ES-I3 (cell line): ENCODE measurements around the gene FAM3A.

Source experiments
- H3K36me3 ChIP-seq: 2 replicates; pipeline ENCODE4 v1.6.1; 2013; ENCODE audit warnings: mild to moderate bottlenecking, low read length, control low read depth, moderate library complexity; ENCODE audit not compliant: insufficient read depth
- H3K4me1 ChIP-seq: 2 replicates; pipeline ENCODE4 v1.6.1; 2013; ENCODE audit warnings: mild to moderate bottlenecking, control low read depth, low read length; ENCODE audit not compliant: insufficient read depth
- H3K9ac ChIP-seq: 2 replicates; pipeline ENCODE4 v1.6.1; 2013; ENCODE audit warnings: low read depth, mild to moderate bottlenecking, low read length, moderate library complexity
- H3K9me3 ChIP-seq: 2 replicates; pipeline ENCODE4 v1.6.1; 2013; ENCODE audit warnings: mild to moderate bottlenecking, low read length, moderate library complexity; ENCODE audit not compliant: control insufficient read depth, insufficient read depth

The FAM3A gene

DNA sequence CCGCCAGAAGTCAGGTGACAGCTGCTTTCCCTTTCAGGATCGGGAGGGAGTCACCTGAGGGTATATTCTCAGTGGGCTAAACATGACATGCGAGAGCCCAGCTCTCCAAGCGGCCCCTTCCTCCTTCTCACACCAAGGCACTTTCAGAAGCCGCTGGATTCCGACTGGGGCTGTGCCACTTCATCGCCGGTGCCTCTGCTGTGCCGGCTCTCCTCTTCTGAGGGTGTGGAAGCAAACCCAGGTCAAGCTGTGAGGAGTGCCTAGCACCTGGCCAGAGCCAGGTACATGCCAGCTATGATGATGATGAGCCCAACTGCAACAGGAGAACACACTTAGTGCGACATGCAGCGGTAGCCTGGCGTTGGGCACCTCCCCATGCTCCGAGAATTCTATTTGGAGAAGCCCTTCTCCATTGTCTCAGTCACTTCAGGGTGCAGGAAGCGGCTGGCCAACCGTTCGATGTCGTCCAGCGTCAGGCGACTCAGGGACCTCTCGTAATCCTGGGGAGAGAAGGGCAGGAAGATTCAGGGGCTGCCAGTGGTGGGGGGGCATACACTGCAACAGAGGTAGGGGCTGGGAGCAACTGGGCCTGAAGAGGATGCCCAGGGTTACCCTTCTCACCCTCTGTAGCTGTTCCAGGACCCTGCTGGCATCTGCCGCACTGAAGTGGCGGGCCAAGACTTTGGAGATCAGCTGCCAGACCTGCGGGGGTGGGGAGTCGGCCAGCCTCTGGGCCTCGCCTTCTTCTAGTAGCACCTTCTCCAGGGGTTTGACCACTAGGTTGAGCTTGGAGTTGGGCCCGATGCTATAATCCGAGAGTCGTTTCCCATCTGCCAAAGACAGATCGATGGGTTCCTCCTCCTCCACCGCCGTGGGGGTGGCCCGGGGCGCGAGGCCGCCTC lies 30.6 kb downstream of the FAM3A start:
- Histone ChIP-seq H3K9me3 (no peaks in the 10 kb centered on the region), H3K9ac (peak overlapping the region; percentile 56), H3K4me1 (no peaks in the 10 kb centered on the region; the same call in 1 of the 2 replicates), H3K36me3 (no peaks in the 10 kb centered on the region; the same call in 1 of the 2 replicates)

DNA sequence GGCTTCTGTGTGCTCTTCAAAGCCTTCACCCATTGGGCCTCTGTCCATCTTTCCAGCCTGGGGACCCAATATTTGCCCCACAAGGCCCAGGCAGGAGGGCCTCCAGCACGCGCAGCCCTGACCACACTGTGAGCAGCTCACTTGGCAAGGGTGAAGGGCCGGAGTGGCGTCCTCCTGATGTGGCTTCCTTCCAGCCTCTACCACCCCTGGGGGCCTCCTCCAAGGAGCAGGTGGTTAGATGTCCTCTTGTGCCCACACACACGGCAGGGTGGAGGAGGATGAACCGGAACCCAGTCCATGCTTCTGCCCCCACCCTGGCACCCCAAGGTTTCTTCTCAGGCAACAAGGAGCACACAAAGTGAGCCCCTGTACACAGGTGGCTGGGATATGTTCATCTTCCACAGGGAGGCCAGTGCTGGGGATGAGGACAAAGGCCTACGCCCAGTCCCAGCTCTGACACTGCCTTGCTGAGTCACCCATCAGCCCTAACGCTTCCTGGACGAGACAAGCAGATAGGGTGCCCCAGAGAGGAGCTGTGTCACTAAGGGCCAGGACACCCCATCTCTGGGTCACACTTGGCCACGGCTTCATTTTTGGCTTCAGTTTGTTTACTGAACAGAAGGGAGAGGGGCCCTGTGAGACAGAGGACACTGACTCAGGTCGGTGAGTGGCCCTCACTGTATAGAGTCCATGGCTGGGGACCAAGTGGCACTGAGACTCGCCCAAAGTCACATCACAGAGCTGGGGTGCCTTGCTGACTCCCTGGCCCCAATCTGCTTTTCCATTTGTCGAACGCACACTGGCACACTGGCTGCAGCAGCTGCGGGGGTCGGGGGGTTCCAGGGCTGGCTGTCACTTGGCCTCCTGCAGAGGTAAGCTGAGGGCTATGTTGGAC lies 31.5 kb downstream of the FAM3A start:
- no peak overlapping the region for H3K9ac ChIP-seq
- H3K36me3 ChIP-seq, result no peaks in the 10 kb centered on the region; the same call in 1 of the 2 replicates
- H3K9me3 ChIP-seq, result no peaks in the 10 kb centered on the region
- H3K4me1 ChIP-seq, result no peaks in the 10 kb centered on the region; the same call in 1 of the 2 replicates

DNA sequence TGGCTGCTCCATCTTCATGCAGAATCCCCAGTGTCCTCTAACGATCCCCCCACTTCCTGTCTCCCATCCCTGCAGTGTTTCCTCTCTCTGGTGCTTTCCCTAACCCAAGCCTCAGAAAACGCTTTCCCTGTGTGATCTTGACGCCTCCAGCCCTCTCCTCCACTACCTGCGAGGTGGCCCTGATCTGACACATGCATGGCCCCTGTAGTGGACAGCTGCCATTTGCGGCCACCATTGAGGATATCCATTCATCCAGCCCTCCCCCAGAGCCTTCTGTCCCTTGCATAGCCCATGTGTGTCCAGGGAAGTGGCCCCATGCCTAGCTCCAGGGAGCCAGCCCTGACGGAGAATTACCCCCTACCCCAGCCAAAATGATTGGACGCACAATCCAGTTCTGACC lies 32.7 kb downstream of the FAM3A start:
- no peaks in the 10 kb centered on the region; the same call in 1 of the 2 replicates for H3K4me1 ChIP-seq
- H3K36me3 ChIP-seq, result no peaks in the 10 kb centered on the region; the same call in 1 of the 2 replicates
- no peaks in the 10 kb centered on the region for H3K9me3 ChIP-seq
- H3K9ac ChIP-seq, result no peak overlapping the region

DNA sequence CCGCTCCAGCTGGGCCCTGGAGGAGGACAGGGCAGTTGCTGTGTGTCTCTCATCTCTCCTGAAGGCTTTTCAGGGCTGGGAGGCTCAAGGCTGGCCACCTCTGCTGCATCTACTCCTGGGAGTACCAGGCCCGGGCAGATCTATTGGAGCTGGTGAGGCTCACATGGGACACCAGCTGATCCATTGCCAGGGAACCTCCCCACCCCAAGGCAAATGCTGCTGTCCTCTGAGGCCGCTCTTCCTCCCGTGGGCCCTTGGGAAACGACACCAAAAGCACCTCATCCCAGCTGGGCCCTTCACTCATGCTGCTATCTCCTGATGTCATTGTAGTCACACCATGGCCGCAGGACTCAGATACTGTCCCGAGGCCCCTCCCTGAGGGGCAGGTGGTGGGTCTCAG lies 33.2 kb downstream of the FAM3A start:
- Histone ChIP-seq H3K9ac (no peak overlapping the region), H3K4me1 (no peaks in the 10 kb centered on the region; the same call in 1 of the 2 replicates), H3K9me3 (no peaks in the 10 kb centered on the region), H3K36me3 (no peaks in the 10 kb centered on the region)

DNA sequence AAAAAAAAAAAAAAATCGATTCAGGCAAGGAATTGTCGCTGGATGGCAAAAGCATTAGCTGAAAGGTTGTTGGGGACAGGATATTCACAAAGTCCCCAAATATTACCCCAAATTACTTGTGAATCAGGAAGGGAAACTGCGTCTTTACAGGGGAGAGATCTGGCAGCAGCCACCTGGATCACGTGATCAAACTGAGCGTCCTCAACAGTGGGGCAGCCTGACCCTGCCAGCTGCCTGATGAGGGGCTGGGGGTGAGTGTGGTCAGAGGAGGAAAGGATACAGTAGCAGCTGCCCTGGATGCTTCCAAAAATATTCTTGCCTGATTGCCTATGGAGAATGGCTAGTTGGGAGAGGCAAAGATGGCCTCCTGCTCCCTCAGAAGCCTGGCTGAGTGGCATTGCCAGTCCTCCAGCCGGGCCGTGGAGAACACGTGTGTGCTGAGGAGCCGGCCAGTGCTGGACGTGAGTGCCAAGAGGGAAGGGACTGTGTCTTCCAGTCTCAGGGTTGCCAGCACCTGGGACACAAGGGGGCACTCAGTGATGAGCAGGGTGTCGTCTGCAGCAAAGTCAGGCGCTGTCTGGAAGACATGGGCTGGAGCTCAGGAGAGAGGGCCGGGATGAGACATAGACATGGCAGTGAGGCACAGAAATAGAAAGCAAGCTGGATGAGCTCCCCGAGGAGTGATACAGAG lies 34.0 kb downstream of the FAM3A start:
- Histone ChIP-seq H3K9ac (no peak overlapping the region), H3K9me3 (no peaks in the 10 kb centered on the region), H3K4me1 (no peaks in the 10 kb centered on the region; the same call in 1 of the 2 replicates), H3K36me3 (no peaks in the 10 kb centered on the region)

DNA sequence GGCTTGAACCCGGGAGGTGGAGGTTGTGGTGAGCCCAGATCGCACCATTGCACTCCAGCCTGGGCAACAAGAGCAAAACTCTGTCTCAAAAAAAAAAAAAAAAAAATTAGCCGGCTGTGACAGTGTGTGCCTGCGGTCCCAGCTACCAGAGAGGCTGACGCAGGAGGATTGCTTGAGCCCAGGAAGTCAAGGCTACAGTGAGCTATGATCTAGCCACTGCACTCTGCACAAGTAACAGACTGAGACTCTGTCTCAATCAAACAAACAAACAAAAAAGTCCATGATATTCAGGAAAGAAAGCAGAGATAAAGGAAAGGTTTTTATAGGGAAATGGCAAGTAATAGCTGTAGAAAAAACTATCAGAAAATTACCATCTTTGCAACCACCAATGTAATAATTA lies 34.8 kb downstream of the FAM3A start:
- Histone ChIP-seq H3K9me3 (no peaks in the 10 kb centered on the region), H3K4me1 (no peaks in the 10 kb centered on the region), H3K9ac (no peak overlapping the region), H3K36me3 (no peaks in the 10 kb centered on the region)

DNA sequence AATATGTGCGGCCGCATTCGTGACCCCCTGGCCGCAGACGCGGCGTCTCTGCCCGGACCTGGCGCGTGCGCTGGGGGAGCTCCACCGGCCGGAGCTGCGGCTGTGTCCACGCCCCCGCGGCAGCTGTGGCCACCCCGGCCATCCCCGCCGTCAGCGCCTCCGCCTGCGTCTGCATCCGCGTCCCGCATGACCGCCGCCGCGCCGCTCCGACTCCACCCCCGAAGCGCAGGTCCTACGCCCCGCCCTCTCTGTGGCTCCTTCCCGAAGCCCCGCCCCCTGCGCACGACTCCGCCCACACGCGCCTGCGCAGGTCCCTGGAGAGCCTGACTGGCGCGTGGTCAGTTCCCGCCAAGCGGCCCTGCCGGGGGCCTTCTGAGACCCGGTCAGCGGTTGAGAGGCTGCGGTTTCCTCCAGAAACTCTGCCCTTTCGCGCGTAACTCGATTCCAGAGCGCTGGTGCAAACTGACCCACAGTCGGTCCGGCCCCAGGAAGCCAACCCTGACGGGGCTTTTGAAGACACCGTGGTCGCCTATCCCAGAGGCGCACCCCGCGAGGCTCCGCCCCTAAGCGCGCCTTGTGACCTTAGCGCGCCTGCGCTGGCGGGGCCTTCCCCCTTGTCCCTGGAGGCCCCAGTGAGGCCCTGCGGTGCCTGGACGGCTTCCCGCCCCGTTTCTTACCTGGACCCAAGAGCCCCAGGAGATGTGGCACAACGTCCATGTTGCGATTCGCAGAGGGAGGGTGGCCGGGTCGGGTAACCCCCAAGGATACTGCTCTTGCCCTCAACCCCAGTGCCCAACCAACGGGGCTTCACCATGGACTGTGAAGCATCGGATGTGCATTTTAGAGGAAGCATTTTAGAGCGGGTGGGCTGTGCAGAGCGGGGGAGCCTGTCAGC lies 37.1 kb downstream of the FAM3A start, which contains the start of gene LAGE3:
TSS of gene LAGE3 (minus strand) at position 554 of the 895 bp plus-strand sequence. CDS start at position 188, 366 bp downstream.
- peak within 1 kb of the TSS; percentile 47 for H3K9ac ChIP-seq
- no peaks in the 10 kb centered on the region for H3K4me1 ChIP-seq
- H3K36me3 ChIP-seq, result no peaks in the 10 kb centered on the region
- no peaks in the 10 kb centered on the region for H3K9me3 ChIP-seq

DNA sequence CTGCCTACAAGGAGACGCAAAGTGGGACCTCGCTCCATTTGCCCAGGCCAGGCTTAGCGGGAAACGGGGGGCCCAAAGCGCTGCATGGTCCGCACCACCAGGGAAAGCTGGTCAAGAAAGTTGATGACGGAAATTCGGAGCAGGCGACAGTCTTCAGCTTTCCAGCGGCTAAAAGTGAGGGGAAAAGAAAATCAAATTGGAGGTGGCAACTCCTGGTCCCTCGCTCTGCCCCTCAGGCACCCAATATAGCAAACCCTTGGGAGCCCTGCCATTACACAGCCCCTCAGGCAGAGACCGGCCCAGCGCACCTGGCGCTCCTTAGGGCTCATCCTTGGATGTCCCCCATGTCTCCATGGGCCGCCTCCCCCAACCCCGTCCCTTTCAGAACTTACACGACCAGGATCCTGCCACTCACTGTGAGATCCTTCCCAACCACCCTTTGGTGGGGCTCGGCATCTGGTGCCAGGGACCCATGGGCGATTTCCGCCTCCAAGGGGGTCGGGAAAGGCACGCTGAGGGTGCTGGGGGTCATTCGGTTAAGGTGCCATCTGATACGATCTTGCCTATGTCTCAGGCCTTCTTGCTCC lies 38.0 kb downstream of the FAM3A start:
- no peaks in the 10 kb centered on the region for H3K4me1 ChIP-seq
- no peaks in the 10 kb centered on the region for H3K9me3 ChIP-seq
- H3K9ac ChIP-seq, result peak overlapping the region; percentile 47; the same call in 1 of the 2 replicates
- no peaks in the 10 kb centered on the region for H3K36me3 ChIP-seq

DNA sequence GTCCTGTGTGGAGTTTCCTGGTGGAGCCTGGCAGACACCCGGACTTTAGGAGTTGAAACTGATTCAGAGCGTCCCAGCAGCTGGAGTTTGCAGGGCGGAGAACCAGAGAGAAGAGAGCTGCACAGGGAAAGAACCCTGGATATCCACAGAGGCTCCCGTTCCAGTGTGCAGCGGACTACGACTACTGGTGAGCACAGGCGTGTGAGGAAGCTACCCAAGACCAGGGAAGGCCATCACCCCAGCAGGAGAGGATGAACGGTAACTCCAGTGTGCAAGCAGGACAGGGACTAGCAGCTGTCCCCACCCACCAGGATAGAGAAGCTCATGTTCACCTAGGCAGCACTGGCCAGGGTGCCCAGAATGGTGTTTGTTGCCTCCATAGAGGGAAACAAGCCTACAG lies 39.2 kb downstream of the FAM3A start:
- H3K9ac ChIP-seq, result no peak overlapping the region
- no peaks in the 10 kb centered on the region for H3K4me1 ChIP-seq
- no peaks in the 10 kb centered on the region for H3K36me3 ChIP-seq
- no peaks in the 10 kb centered on the region for H3K9me3 ChIP-seq

DNA sequence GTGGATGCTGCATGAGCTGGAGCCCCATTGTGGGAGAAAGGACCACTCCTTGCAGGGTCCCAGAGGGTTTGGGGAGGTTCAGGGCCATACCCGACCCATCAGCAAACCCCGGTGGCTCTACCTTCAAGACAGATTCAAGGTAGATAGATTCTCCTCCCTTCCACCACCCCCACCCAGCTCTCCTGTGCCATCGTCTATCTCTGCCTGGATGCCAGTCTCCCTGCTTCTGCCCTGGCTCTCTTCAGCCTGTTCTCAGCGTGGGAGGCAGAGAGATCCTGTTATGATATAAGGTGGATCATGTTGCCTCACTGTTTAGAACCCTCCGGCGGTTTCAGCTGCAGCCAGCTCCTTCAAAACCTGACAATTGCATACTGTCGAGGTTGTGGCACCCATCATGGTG lies 42.3 kb downstream of the FAM3A start:
- no peaks in the 10 kb centered on the region; the same call in 1 of the 2 replicates for H3K36me3 ChIP-seq
- no peaks in the 10 kb centered on the region for H3K4me1 ChIP-seq
- H3K9me3 ChIP-seq, result no peaks in the 10 kb centered on the region
- no peak overlapping the region for H3K9ac ChIP-seq

DNA sequence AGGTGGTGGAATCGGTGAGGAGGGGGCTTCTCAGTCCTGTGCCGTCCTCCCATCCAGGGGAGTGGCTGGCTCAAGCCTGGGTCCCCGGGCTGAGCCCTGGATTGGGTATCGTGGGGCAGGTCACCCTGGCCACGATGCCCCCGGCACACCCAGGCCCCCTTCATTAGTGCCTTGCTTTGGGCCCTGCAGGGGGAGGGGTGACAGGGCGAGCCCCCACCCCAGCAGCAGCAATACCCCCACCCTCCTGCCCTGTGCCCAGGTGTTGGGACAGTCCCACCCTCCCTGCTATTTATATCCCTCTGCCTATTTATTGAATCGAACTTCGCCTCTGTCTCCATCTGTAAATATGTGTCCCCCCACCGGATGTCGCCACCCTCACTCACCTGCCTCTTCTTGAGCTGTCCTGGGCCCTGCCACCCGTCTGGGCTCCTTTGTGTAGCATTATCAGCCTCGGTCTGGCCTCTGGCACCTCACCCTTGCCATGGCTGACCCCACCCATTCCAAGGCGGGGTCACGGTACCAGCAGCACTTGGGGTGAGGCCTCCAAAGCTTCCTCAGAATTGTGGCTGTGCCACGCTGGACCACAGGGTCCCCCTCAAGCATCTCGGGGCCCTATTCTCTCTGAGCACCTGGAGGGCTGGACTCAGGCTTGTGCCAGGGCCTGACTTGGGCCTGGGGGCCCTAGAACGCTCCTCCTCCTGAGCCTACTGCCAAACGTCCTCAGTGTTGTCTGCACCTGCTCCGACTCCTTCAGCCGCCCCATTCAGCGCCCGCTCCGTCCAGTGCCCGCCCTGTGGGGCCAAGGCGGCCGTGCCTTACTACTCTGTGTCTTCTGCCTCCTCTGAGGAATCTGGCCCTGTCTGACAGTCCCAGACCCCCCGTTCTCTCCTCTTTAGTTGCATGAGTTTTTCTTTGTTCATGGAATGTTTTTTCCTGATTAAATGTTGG lies 43.1 kb downstream of the FAM3A start:
- Histone ChIP-seq H3K36me3 (no peaks in the 10 kb centered on the region; the same call in 1 of the 2 replicates), H3K9ac (no peak overlapping the region), H3K4me1 (no peaks in the 10 kb centered on the region), H3K9me3 (no peaks in the 10 kb centered on the region)
